Nephron progenitor cell (in vitro differentiated cells): ENCODE results near the gene TIGD1.

Experiments used
- DNase-seq: peaks from one replicate; pipeline ENCODE4 v3.0.0; 2021
- H3K27ac Mint-ChIP-seq: 2 replicates; pipeline ENCODE4 v1.8.0; 2021; ENCODE audit warnings: mild to moderate bottlenecking, moderate library complexity, mixed read lengths
- H3K27me3 Mint-ChIP-seq: 2 replicates; pipeline ENCODE4 v1.8.0; 2021; ENCODE audit warnings: mild to moderate bottlenecking, low read depth, mixed read lengths; ENCODE audit not compliant: poor library complexity
- H3K36me3 Mint-ChIP-seq: 2 replicates; pipeline ENCODE4 v1.8.0; 2021; ENCODE audit warnings: low read depth, mixed read lengths
- H3K4me1 Mint-ChIP-seq: 2 replicates; pipeline ENCODE4 v1.8.0; 2021; ENCODE audit warnings: mixed read lengths
- H3K4me3 Mint-ChIP-seq: 2 replicates; pipeline ENCODE4 v1.8.0; 2021; ENCODE audit warnings: mild to moderate bottlenecking, moderate library complexity, mixed read lengths
- H3K9me3 Mint-ChIP-seq: 2 replicates; pipeline ENCODE4 v1.8.0; 2021; ENCODE audit warnings: mild to moderate bottlenecking, moderate library complexity, mixed read lengths
- TF ChIP-seq, protein P1 (sequence below): fragments of 200-600 bp; sonication (generic); IDR thresholded peaks from 2 replicates; pipeline ENCODE4 v1.5.0; 2021; ENCODE audit warnings: antibody characterized with exemption

The TIGD1 gene

DNA sequence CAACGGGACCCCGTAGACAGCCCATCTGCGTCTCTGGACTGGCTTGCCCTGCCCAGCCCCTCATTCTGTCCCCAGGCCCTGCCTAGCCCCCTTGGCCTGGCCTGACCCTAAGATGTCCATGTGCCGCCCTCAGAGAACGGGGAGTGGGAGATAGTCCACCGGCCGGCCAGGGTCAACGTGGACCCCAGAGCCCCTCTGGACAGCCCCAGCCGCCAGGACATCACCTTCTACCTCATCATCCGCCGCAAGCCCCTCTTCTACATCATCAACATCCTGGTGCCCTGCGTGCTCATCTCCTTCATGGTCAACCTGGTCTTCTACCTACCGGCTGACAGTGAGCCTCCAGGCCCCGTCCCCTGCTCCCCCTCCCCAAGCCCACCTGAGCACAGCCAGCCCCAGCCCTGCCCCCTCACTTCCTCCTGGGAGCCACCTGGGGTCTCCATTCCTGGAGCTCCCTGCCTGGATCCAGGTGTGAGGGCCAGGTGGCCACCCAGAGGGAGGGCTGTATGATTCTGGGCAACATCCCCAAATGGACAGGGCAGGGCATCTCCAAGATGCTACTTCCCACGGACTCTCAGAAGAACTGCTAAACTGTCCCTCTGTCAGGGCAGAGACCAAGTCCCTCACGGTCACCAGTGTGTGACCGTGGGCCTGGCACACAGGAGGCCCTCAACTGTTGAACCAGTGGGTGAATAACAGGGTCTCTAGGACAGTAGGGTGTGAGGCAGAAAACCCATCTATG, 20.4 kb downstream of the TIGD1 start:
- DNase-seq = no peak
- TF ChIP-seq, protein P1, sequence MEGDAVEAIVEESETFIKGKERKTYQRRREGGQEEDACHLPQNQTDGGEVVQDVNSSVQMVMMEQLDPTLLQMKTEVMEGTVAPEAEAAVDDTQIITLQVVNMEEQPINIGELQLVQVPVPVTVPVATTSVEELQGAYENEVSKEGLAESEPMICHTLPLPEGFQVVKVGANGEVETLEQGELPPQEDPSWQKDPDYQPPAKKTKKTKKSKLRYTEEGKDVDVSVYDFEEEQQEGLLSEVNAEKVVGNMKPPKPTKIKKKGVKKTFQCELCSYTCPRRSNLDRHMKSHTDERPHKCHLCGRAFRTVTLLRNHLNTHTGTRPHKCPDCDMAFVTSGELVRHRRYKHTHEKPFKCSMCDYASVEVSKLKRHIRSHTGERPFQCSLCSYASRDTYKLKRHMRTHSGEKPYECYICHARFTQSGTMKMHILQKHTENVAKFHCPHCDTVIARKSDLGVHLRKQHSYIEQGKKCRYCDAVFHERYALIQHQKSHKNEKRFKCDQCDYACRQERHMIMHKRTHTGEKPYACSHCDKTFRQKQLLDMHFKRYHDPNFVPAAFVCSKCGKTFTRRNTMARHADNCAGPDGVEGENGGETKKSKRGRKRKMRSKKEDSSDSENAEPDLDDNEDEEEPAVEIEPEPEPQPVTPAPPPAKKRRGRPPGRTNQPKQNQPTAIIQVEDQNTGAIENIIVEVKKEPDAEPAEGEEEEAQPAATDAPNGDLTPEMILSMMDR = no peak
- Mint-ChIP-seq H3K27ac (peak overlapping the region; percentile 29), H3K9me3 (no peaks in the 10 kb centered on the region), H3K27me3 (peaks cover 17% of the 10 kb centered on the region), H3K36me3 (no peaks in the 10 kb centered on the region), H3K4me1 (peaks cover 49% of the 10 kb centered on the region), H3K4me3 (no peak overlapping the region)

DNA sequence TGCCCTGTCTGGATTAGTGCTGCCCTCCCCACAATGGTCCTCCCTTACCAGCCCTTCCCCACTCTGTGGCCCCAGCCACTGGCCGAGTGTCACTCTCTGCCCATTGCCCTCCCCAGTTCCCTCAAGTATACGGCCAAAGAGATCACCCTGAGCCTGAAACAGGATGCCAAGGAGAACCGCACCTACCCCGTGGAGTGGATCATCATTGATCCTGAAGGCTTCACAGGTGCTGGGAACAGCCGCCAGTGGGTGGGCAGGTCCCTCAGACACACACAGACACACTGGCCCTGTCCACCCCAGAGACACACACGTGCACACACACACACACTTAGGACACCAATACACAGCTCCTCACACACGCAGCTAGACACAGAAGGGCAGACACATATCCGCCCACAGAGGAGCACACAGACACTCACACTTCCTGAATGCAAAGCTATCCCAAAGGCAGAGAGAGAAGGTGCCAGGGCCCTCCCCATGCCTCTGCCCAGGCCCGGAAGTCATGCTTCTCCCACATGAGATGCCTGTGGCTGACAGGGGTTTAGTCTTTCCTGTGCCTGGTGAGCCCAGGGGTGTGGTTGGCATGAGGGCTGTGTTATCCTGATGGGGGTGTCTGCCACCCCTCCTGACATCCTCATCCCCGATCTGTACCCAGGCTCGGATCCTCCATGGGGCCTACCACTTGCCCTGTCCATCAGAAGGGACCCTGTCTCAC, 21.5 kb downstream of the TIGD1 start:
- H3K27ac Mint-ChIP-seq = peak overlapping the region; percentile 14
- no peaks in the 10 kb centered on the region for H3K36me3 Mint-ChIP-seq
- no peaks in the 10 kb centered on the region for H3K9me3 Mint-ChIP-seq
- H3K27me3 Mint-ChIP-seq = peaks cover 17% of the 10 kb centered on the region
- TF ChIP-seq, protein P1 = no peak
- DNase-seq = no peak
- no peak overlapping the region for H3K4me3 Mint-ChIP-seq
- H3K4me1 Mint-ChIP-seq = peaks cover 44% of the 10 kb centered on the region

DNA sequence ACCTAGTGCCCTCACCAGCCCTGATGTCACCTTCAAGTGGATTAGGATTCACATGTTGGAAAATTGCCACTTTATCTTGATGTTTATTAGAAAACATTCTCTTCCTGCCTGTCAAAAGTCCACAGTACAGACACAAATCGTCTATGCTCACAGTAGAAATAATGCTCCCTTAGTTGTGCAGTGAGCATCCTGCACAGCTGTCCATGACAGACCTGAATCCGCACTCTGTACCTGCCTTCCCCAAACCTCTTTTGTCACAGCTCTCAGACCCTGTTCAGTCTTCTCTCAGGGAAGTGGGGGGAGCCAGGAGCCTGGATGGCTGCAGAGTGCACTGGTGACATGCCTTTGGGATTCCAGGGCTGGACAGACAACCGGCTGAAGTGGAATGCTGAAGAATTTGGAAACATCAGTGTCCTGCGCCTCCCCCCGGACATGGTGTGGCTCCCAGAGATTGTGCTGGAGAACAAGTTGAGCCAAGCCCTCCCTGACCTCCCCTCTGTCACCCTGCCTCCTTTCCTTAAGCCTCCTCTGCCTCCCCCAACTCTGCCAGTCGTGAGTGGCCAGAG, 22.4 kb downstream of the TIGD1 start:
- no peak overlapping the region for H3K27ac Mint-ChIP-seq
- peaks cover 24% of the 10 kb centered on the region for H3K27me3 Mint-ChIP-seq
- H3K9me3 Mint-ChIP-seq = no peaks in the 10 kb centered on the region
- H3K4me1 Mint-ChIP-seq = peaks cover 36% of the 10 kb centered on the region
- no peak overlapping the region for H3K4me3 Mint-ChIP-seq
- no peak for DNase-seq
- TF ChIP-seq, protein P1 = no peak
- no peaks in the 10 kb centered on the region for H3K36me3 Mint-ChIP-seq

DNA sequence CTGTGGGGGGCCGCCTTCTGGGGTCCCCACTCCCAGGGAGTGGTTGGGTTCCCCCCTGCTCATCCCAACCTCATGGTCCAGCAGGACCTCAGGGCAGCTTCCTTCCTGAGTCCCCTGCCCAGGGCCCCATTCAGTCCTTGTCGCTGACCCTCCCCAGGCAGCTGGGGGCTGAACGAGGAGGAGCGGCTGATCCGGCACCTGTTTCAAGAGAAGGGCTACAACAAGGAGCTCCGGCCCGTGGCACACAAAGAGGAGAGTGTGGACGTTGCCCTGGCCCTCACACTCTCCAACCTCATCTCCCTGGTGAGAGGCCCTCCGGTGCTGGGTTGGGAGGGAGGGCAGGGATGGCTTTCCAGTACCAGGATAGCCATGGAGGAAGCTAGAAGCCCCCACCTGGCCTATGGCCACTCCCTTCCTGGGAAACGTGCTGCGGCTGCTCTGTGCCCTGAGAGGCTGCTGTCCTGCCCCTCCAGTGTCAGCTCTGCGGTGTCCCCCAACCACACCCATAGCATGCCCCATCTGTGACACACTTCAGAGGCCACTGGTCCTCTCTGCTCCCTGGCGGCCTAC, 23.9 kb downstream of the TIGD1 start:
- no peak overlapping the region for H3K27ac Mint-ChIP-seq
- H3K9me3 Mint-ChIP-seq = no peaks in the 10 kb centered on the region
- H3K4me1 Mint-ChIP-seq = peaks cover 34% of the 10 kb centered on the region
- peaks cover 35% of the 10 kb centered on the region for H3K27me3 Mint-ChIP-seq
- H3K36me3 Mint-ChIP-seq = no peaks in the 10 kb centered on the region
- DNase-seq = no peak
- H3K4me3 Mint-ChIP-seq = no peak overlapping the region
- TF ChIP-seq, protein P1 = no peak

DNA sequence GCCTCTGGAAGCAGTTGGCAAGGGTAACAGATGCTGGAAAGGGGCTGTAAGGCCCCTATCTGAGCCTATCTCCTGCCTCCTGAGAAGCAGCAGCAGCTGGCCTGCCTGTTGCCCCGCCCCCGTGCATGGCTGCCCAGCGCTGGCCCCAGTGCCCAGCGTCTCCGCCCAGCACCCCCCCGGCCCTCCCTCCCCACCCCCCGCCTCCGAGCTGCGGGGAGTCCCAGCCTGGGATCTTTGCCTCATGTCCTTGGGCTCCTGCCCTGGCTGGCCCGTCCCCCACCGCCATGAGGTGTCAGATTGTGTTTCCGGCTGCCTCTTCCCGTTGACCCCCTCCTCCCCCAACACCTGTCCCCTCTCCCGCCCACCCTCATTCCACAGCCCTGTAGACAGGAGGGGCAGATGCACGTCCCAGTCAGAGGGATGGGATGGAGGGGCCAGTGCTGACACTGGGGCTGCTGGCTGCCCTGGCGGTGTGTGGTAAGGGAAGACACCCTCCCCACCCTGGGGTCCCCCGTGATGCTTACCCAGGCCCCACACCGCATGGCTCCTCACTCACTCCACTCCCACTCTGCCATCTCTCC, 24.5 kb downstream of the TIGD1 start, which contains the start of gene CHRND:
Gene CHRND (plus strand): TSS at position 370 of the 581 bp plus-strand sequence. CDS start 56 bp downstream, at position 426.
- Mint-ChIP-seq H3K27me3 (peaks cover 41% of the 10 kb centered on the region), H3K4me3 (peak within 1 kb of the TSS; percentile 62), H3K4me1 (peaks cover 36% of the 10 kb centered on the region), H3K27ac (no peak within 1 kb of the TSS), H3K9me3 (no peaks in the 10 kb centered on the region), H3K36me3 (no peaks in the 10 kb centered on the region)
- DNase-seq = peak; percentile 67
- TF ChIP-seq, protein P1 = no peak
